OCI-LY1 (cell line): ENCODE data around the gene RPS6KA2.

Experiments
- CTCF ChIP-seq: fragments of 200-600 bp; sonication (generic), shearing (Covaris generic); IDR thresholded peaks from 2 replicates; pipeline ENCODE4 v1.5.1; 2017; ENCODE audit warnings: mild to moderate bottlenecking, antibody characterized with exemption, low read length, moderate library complexity, mixed read lengths
- EZH2 ChIP-seq: fragments of 200-600 bp; sonication (generic), shearing (Covaris generic); IDR thresholded peaks from 2 replicates; pipeline ENCODE4 v1.8.0; 2017; ENCODE audit warnings: borderline replicate concordance, mixed run types, mild to moderate bottlenecking, antibody characterized with exemption, low read length, moderate library complexity, mixed read lengths

GRCh38 chr6:166615059-166615770, 11.8 kb downstream of the RPS6KA2 start:
- TF ChIP-seq CTCF (no peak), EZH2 (no peak)
